GM23338 (cell line): Measurements from ENCODE around the gene BANF1.

ENCODE experiments used
- CREB1 ChIP-seq: fragments of 250-450 bp; sonication (Bioruptor Pico); IDR thresholded peaks from 2 replicates; pipeline ENCODE4 v1.5.0; 2020; ENCODE audit warnings: low read depth, mild to moderate bottlenecking, moderate library complexity
- EZH2 ChIP-seq: fragments of 200-600 bp; sonication (generic); IDR thresholded peaks from one replicate; pipeline ENCODE4 v1.8.0; 2017; ENCODE audit warnings: antibody characterized with exemption, mild to moderate bottlenecking, low read depth; ENCODE audit not compliant: unreplicated experiment
- EZH2phosphoT487 ChIP-seq: fragments of 200-600 bp; sonication (generic); IDR thresholded peaks from one replicate; pipeline ENCODE4 v1.8.1; 2018; ENCODE audit warnings: antibody characterized with exemption; ENCODE audit not compliant: unreplicated experiment
- POLR2AphosphoS5 ChIP-seq: IDR thresholded peaks from 2 replicates; pipeline ENCODE4 v1.6.1; 2016; ENCODE audit warnings: antibody characterized with exemption, low read depth
- STAT1 ChIP-seq: IDR thresholded peaks from one replicate; pipeline ENCODE4 v1.6.1; 2016; ENCODE audit warnings: antibody characterized with exemption; ENCODE audit not compliant: unreplicated experiment
- ZNF114 ChIP-seq: fragments of 250-450 bp; sonication (Bioruptor Pico); IDR thresholded peaks from 2 replicates; pipeline ENCODE4 v1.5.0; 2020; ENCODE audit warnings: mild to moderate bottlenecking, moderate library complexity
- TF ChIP-seq, protein P1 (sequence below), 2 experiments: fragments of 200-600 bp in 1 of 2; sonication (generic) in 1 of 2; conservative IDR thresholded peaks; 2 replicates each; pipeline versions ENCODE4 v1.5.1 to v1.6.1; 2016 to 2017; ENCODE audit warnings: antibody characterized with exemption in 2 of 2, low read depth in 2 of 2, mild to moderate bottlenecking in 2 of 2, moderate library complexity in 1 of 2
- TF ChIP-seq, protein P2 (sequence below): IDR thresholded peaks from one replicate; pipeline ENCODE4 v1.6.1; 2018; ENCODE audit warnings: antibody characterized with exemption; ENCODE audit not compliant: unreplicated experiment
- TF ChIP-seq, protein P3 (sequence below): IDR thresholded peaks from 2 replicates; pipeline ENCODE4 v1.6.1; 2016; ENCODE audit warnings: antibody characterized with exemption

DNA sequence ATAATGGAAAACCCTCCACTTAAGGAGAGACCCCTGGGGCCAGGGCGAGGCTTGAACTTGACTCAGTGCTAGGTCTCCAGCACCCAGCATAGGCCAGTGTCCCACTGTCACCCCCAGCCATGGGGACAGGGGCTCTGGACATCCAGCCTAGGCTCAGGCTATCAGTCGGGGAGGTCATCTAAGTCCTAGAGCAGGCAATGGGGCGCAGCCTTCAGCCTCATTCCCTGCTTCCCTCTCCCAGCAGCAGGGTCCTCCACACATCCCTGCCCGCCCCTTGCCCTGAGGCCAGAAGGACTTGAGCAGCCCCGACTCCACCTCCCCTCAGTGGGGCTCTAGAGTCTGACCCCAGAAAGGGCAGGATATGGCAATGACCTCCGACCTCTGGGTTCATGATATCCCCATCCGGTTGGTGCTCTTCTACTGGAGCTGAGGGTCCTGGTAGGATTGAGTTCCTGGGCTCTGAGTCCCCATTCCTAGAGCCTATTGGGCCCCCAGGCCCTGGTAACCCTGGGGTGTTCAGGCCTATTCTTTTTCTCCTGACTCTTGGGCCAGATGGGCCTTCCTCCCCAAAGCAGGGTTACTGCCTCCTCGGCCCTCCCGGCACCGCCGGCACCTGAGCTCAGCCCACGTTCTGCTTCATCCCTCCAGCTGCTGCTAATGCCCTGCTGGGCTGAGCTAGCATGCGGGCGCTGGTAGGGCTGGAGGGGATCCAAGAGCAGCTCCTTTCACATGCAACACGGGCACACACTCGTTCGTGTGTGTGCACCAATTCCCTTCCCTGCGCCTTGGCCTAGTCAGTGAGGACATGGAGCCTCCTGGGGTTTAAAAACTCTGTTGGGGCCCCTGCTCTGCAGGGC is 13.9 kb downstream of the BANF1 start:
- TF ChIP-seq EZH2: no peak
- TF ChIP-seq, protein P1, sequence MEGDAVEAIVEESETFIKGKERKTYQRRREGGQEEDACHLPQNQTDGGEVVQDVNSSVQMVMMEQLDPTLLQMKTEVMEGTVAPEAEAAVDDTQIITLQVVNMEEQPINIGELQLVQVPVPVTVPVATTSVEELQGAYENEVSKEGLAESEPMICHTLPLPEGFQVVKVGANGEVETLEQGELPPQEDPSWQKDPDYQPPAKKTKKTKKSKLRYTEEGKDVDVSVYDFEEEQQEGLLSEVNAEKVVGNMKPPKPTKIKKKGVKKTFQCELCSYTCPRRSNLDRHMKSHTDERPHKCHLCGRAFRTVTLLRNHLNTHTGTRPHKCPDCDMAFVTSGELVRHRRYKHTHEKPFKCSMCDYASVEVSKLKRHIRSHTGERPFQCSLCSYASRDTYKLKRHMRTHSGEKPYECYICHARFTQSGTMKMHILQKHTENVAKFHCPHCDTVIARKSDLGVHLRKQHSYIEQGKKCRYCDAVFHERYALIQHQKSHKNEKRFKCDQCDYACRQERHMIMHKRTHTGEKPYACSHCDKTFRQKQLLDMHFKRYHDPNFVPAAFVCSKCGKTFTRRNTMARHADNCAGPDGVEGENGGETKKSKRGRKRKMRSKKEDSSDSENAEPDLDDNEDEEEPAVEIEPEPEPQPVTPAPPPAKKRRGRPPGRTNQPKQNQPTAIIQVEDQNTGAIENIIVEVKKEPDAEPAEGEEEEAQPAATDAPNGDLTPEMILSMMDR (conservative IDR thresholded peaks at IDR 0.05; ENCODE audit: low read depth in 2 of 2): no peak
- TF ChIP-seq, protein P2, sequence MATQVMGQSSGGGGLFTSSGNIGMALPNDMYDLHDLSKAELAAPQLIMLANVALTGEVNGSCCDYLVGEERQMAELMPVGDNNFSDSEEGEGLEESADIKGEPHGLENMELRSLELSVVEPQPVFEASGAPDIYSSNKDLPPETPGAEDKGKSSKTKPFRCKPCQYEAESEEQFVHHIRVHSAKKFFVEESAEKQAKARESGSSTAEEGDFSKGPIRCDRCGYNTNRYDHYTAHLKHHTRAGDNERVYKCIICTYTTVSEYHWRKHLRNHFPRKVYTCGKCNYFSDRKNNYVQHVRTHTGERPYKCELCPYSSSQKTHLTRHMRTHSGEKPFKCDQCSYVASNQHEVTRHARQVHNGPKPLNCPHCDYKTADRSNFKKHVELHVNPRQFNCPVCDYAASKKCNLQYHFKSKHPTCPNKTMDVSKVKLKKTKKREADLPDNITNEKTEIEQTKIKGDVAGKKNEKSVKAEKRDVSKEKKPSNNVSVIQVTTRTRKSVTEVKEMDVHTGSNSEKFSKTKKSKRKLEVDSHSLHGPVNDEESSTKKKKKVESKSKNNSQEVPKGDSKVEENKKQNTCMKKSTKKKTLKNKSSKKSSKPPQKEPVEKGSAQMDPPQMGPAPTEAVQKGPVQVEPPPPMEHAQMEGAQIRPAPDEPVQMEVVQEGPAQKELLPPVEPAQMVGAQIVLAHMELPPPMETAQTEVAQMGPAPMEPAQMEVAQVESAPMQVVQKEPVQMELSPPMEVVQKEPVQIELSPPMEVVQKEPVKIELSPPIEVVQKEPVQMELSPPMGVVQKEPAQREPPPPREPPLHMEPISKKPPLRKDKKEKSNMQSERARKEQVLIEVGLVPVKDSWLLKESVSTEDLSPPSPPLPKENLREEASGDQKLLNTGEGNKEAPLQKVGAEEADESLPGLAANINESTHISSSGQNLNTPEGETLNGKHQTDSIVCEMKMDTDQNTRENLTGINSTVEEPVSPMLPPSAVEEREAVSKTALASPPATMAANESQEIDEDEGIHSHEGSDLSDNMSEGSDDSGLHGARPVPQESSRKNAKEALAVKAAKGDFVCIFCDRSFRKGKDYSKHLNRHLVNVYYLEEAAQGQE: no peak
- no peak for TF ChIP-seq POLR2AphosphoS5
- TF ChIP-seq, protein P3, sequence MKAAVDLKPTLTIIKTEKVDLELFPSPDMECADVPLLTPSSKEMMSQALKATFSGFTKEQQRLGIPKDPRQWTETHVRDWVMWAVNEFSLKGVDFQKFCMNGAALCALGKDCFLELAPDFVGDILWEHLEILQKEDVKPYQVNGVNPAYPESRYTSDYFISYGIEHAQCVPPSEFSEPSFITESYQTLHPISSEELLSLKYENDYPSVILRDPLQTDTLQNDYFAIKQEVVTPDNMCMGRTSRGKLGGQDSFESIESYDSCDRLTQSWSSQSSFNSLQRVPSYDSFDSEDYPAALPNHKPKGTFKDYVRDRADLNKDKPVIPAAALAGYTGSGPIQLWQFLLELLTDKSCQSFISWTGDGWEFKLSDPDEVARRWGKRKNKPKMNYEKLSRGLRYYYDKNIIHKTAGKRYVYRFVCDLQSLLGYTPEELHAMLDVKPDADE: no peak
- no peak for TF ChIP-seq CREB1 (CRISPR knock-in tag)
- TF ChIP-seq STAT1: no peak
- TF ChIP-seq EZH2phosphoT487: no peak
- TF ChIP-seq ZNF114: no peak
